UCSD-AML1 (cell line): Measurements from ENCODE around the gene IL20RB.

ENCODE experiments used
- DNase-seq: peaks from one replicate; lab custom pipeline; 2025; ENCODE audit not compliant: unreplicated experiment; lab: John Stamatoyannopoulos, UW

IL20RB gene, protein sequence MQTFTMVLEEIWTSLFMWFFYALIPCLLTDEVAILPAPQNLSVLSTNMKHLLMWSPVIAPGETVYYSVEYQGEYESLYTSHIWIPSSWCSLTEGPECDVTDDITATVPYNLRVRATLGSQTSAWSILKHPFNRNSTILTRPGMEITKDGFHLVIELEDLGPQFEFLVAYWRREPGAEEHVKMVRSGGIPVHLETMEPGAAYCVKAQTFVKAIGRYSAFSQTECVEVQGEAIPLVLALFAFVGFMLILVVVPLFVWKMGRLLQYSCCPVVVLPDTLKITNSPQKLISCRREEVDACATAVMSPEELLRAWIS

DNA sequence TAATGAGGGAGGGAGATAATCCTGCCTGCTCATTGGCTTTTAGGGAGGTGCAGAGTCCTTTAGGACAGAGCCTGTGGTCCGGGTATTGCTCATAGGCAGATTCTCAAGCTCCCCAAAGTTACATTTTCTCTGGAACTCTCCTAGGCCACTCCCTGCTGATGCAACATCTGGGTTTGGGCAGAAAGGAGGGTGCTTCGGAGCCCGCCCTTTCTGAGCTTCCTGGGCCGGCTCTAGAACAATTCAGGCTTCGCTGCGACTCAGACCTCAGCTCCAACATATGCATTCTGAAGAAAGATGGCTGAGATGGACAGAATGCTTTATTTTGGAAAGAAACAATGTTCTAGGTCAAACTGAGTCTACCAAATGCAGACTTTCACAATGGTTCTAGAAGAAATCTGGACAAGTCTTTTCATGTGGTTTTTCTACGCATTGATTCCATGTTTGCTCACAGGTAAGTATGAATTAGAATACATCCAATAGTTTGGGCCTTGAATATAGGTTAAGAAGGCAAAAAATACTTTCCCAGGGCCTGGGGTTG, at the start of gene IL20RB:
IL20RB (plus strand) TSS at position 233 of the 538 bp plus-strand sequence; CDS start at position 364, 131 bp downstream.
- no peak for DNase-seq

DNA sequence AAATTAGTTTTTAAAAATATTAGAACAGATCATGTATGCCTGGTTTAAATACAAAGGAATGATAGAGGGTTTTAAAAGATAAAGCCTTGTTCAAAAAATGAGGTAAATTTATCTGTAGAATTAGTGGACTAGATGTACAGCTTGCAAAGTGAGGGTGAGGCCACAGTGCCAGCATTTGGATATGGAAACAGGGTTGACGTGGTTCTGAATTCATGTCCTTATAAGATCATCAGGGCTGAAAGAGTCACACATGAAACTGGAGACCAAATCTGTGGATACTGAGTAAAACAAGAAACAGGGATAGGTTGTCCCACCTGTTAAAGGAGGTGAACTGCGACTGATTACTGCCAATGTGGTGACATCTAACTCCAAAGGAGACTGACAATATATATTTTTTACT, 49.5 kb upstream of the IL20RB start:
- no peak for DNase-seq

DNA sequence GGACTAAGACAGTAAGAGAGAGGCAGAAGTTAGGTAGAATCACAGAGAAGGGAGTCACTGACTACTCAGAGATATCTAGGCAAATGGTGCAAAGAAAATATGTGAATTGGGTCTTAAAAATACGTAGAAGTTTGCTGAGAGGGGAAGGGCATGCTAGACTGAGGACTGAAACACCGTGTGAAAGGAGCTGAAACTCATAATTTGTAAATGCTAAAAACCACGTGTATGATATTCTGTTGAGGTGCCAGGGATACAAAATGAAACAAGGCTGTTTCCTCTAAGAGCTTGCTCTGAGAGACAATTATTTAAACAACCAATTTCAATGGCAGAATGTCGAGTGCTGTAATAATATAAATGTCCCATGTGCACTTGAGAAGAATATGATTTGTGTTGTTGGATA, 48.6 kb upstream of the IL20RB start:
- no peak for DNase-seq

DNA sequence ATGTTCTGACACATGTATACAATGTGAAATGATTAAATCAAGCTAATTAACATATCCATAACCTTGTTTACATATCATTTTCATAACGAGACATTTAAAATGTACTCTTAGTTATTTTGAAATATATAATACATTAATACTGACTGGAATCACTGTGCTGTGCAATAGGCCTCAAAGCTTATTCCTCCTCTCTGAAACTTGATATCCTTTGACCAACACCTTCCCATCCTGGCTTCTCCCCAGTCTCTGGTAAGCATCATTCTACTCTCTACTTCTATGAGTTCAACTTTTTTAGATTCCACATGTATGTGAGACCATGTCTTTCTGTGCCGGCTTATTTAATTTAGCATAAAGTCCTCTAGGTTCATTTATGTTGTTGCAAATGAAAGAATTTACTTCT, 47.1 kb upstream of the IL20RB start:
- no peak for DNase-seq

DNA sequence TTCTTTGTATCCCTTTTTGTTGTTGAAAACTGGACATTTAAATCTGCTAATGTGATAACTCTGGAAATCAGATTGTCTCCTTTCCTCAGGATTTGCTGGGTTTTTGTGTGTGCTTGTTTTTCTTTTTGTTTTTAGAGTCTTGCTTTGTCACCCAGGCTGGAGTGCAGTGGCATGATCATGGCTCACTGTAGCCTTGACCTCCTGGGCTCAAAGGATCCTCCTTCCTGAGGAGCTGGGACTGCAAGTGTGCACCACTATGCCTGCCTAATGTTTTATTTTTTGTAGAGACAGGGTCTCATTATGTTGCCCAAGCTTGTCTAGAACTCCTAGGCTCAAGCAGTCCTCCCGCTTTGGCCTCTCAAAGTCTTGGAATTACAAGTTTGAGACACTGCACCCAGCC, 44.6 kb upstream of the IL20RB start:
- no peak for DNase-seq

DNA sequence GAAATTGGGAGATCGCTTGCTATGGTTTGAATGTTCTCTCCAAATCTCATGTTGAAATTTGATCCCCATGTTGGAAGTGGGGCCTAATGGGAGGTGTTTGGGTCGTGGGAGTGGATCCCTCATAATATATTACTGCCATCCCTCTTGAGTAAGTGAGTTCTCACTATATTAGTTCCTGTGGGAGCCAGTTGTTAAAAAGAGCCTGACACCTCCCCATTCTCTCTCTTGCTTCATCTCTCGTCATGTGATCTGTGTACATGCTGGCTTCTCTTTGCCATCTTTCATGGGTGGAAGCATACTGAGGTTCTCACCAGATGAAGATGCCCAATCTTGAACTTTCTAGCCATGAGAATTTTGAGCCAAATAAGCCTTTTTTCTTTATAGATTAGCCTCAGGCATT, 43.0 kb upstream of the IL20RB start:
- no peak for DNase-seq

DNA sequence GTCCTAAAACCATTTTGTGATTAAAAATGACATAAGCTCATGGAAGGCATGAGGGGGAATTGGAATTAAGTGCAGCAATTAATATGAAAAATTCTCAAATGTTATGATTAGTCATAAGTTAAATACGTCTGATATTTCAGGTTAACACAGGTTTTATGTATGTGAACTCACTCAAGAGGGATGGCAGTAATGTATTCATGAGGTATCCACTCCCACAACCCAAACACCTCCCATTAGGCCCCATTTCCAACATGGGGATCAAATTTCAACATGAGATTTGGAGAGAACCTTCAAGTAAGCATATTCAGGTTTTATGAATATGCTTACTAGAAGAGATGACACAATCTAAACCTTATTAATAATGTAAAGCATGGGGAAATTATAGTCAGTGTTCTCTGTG, 41.6 kb upstream of the IL20RB start:
- no peak for DNase-seq

DNA sequence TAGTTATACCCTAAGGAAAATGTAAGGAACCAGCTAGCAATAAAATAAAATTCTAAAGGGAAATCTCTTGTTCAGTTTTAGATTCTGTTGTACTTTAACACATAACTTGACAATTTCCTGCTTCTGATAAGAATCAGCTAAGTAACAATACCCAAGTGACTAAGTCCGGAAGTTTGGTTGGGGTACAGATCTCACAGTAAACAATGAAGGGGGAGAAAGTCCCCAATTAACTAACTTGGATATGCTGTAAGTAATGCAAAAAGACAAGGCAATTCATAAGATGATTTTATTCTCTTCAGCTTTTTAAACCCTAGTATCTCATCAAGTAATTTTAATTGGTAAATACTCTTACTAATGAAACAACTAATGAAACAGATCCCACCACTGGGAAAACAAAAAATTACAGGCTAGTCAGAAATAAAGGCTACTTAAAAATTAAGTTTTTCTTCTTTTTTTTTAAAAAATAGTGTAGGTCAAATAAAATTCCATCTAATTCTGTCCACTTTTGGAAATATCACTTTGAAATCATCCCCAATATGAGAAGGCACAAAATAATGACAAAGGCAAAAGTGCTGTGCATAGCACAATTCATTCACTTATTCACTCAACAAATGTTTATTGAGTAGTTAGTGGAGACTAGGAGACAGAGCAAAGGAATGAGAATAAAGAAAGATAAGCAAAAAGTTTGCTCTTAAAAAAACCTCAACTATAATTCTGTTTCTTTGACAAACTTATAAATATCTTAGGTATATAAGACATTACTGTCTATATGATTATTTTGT, 37.8 kb upstream of the IL20RB start:
- no peak for DNase-seq

DNA sequence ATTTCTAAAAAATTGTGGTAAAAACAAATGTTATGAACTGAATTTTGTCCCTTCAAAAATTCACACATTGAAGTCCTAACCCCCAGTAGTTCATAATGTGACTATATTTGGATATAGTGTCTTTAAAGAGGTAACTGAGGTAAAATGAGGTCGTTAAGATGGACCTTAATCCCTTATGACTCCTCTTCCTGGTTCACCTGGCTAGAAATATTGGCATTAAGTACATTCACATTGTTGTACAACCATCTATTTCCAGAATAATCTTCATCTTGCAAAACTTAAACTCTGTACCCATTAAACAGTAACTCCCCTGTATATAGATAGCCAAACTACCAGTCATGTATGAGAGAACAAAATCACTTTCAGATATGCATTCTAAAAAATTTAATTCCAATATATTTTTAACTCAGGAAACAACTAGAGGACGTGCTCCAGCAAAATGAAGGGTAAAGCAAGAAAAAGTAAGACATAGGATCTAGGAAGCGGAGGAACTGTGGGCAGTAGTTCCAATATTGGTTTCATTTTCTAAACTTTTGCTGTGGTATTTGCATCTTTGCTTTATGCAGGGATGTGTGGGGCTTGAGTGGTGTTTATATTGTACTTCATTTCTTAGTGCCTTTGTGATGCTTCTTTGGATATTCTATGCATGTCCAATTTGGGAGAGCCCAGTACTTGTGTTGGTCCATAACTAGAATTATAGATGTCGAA, 36.7 kb upstream of the IL20RB start:
- no peak for DNase-seq

DNA sequence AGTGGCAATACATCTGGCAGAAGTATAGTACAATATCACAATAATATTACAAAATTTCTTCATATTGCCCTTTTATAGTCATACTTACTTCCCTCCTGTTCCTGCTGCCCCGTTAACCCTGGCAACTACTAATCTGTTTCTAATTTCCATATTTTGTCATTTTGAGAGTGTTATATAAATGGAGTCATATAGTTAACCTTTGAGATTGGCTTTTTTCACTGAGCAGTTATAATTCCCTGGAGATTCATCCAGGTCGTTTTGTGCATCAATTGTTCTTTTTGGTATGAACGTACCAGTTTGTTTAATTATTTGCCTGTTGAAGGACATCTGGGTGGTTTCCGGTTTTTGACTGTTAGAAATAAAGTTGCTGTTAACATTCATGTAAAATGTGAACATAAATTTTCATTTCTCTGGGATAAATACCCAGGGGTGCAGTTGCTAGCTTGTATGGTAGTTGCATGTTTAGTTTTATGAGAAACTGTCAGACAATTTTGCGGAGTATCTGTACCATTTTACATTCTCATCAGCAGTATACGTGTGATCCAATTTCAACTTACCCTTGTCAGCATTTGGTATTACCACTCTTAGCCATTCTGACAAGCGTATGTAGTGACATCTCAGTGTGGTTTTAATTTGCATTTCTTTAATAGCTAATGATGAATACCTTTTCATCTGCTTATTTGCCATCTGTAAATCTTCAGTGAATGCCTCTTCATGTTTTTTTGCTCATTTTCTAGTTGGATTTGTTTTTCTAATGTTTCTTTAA, 32.2 kb upstream of the IL20RB start:
- no peak for DNase-seq

DNA sequence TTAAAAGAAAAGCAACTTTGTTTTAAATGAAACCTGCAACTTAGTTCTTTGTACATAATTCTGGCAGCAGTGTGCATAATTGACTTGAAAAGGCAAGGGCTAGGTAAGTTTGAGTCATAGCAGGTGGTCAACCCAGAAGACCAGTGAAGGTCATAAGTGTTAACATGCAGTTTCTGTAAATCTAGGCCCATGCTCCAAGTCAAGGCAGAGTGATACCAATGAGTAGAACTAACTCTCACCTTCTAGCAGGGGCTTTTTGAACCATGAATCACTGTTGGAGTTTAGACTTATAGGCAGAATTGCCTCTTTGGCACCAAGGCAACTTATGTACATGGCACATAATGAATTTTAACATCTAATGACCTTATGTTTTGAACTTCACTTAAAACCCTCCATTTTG, 29.5 kb upstream of the IL20RB start:
- DNase-seq = no peak

DNA sequence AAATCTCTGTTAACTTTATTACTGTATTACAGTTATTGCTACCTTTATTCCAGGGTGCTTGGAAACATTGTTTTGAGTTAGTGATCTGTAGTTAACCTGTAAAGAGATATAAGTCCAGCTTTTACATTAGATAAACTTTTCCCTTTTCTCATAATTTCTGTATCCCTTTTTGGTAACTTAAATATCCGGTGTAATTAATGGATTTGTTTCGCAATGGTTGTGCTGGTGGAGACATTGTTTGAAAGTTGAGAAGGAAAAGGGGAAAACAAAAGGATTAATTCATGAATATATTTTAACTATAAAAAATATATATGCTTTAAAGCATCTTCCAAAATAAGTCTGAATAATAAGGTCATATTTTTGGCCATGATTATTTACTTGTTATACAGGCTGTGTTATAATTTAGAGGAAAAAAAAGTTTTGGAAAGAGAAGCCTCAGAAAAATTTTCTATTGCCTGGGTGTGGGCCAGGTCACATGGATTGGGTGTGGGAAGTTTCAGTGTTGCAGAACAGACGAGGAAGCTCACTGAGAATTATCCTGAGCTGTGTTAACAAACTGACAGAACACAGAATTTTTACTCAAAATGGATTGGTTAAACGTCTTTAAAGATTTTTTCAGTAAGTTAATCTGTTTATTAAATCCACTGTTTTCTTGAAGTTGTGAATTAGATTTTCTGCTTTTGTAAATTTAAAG, 27.7 kb upstream of the IL20RB start:
- no peak for DNase-seq

DNA sequence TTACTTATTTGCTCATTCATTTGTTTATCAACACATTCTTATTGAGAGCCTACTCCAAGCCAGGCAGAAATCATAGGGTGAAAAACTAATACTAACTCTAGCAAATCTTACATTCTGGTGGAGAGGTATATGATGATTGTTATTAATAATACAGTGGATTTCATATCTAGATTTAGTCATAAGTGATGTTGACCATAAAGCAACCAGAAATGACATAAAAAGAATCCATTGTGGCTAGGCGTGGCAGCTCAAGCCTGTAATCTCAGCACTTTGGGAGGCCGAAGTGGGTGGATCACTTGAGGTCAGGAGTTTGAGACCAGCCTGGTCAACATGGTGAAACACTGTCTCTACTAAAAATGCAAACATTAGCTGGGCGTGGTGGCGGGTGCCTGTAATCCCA, 26.2 kb upstream of the IL20RB start:
- no peak for DNase-seq

DNA sequence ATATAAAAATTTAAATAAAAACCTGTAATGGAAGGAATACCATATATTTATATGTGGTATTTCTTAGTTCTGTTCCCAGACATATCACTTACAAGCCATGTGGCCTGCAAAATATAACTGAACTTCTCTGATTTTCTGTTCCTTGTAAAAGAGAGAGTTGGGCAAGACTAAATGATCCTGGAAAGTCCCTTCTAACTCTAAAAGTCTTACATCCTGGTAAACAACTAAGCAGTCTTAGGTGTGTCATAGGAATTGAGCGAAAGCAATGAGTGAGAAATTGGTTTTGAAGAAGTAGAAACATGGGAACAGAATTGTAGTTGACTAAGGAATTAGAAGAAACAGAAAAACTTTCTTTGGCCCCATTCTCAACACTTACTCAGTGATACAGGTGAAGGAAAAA, 25.3 kb upstream of the IL20RB start:
- DNase-seq = no peak

DNA sequence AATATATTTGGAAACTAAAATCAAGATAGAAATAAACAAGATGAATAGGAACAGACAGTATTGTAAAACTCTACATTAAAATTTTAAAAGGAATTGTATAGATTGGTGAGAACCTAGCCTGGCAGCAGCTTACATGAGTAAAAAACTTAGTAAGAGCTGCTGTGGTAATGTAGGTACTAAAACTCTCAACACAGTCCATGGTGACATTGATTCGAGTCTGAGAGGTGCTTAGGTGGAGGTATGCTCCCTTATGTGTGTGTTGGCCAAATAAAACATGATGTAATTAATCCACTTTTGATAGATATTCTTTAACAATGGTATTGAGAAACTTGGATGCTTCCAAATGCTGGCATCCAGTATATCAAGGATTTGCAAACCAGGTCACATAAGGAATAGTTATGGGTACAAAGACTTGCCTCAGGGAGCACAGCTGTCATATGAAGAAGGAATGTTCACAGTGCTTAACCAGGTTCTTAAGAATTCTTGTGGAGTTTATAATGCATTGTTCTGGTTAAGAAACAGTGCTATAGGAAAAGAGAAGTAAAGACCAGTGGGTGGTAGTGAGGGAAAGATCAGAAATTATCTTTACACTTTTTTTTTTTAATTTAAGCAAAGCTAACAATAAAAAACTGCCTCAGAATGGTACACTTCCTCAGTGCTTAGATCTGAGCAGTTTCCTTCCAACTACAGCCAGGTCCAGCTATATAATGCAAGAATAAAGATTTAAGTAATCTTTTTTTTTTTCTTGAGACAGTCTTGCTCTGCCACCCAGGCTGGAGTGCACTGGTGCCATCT, 24.6 kb upstream of the IL20RB start:
- DNase-seq = no peak

DNA sequence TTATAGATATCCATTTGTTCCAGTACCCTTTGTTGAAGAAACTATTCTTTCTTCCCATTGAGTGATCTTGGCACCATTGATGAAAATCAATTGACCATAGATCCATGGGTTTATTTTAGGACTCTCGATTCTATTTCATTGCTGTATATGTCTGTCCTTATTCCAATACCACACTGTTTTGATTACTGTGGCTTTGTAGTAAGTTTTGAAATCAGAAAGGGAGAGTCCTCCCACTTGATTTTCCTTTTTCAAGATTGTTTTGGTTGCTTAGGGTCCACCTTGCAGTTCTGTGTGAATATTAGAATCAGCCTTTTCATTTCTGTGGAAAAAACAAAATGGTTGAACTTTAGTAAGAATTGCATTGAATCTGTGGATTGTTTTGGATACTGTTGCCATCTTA, 20.6 kb upstream of the IL20RB start:
- DNase-seq = no peak

DNA sequence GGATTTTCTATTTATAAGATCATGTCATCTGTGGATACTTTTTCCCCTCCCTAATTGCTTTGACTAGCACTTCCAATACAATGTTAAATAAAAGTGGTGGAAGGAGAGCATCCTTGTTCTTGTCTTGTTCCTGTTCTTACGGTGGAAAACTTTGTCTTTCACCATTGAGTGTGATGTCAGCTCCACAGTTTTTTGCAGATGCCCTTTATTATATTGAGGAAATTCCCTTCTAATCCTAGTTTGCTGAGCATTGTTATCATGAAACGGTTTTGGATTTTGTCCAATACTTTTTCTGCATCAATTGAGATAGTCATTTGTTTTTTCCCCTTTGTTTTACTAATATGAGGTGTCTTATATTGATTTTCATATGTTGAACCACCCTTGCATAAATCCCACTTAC, 19.9 kb upstream of the IL20RB start:
- no peak for DNase-seq

DNA sequence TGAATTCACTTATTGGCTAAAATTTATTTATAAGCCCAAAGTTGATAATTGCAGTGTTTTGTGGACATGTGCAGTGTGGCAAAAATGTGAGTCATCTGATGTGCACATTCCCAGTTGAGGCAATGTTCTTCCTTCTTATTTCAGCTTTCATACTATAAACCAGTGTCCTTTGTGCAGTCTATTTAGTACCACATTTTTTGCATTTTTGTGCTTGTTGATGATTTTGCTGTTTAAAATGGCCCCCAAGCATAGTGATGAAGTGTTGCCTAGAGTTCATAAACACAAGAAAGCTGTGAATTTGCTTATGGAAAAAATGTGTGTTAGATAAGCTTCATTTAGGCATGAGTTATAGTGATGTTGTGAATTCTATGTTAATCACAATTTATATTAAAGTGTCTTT, 19.4 kb upstream of the IL20RB start:
- no peak for DNase-seq

DNA sequence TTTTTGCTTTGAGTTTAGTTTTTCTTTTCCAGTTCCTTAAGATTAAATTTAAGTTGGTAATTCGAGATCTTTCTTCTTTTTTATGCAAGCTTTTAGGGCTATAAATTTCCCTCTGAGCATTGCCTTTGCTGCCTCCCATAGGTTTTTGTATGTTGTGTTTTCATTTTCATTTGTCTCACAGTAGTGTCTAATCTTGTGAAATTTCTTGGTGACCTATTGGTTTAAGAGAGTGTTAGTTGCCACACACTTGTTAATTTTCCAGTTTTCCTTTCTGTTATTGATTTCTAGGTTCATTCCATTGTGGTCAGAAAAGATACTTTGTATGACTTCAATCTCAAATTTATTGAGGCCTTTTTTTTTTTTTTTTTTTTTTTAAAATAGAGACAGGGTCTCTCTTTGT, 18.3 kb upstream of the IL20RB start:
- no peak for DNase-seq

DNA sequence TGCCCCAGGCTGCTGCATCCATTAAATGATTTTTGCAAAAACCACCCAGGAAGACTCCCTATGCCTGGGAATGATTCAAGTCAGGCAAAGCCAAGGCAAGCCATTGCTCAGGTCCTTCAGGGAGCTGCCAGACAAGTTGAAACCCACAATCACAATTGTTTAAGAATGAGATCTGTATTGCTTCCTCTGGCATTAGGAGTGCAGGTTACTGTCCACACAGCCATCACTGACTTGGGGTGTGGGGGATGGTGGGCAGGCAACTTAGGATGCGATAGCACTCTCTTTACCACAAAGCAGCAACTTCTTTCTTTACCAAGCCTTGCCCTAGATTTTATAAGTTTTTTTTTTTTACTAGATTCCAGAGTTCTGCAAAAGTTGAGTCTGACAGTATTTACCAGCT, 15.0 kb upstream of the IL20RB start:
- DNase-seq = peak; percentile 11
